IMR-90 (cell line): ENCODE measurements around the gene TBC1D23. TPM values are rescaled to one million over a fixed set of nuclear protein-coding genes. Genes with fewer than 3 reads are reported as not detected.

ENCODE experiments used
- ATAC-seq: fragments of 200-7000 bp; cut with Tn5 transposase; 2 replicates; pipeline ENCODE4 v1.9.1; 2020; ENCODE audit warnings: low read depth, mild to moderate bottlenecking, moderate library complexity
- BruUV-seq: library from RNA; stranded (reverse); fragments of 400-500 nt; replicated peaks from 2 replicates; lab custom pipeline; 2021; lab: Mats Ljungman, UMichigan
- CTCF ChIA-PET: fragments of 300-600 bp; formaldehyde crosslinking; extraction: SDS; loops from one replicate; lab custom pipeline; 2021; ENCODE audit warnings: antibody characterized with exemption; lab: Yijun Ruan, JAX
- POLR2A ChIA-PET: fragments of 300-600 bp; sonication (Branson Sonifier 250); formaldehyde crosslinking; loops from one replicate; lab custom pipeline; 2022; ENCODE audit warnings: antibody characterized with exemption; ENCODE audit not compliant: unreplicated experiment; lab: Charles Lee
- DNase-seq: peaks from one replicate; pipeline ENCODE4 v3.0.0; 2013
- H2AFZ ChIP-seq: replicated peaks from 2 replicates; pipeline ENCODE3; 2013; ENCODE audit warnings: low read length, mild to moderate bottlenecking; ENCODE audit not compliant: poor library complexity
- H2AK5ac ChIP-seq: 2 replicates; pipeline ENCODE4 v1.6.1; 2013; ENCODE audit warnings: low read depth, low read length, inconsistent platforms
- H2AK9ac ChIP-seq: replicated peaks from 2 replicates; pipeline ENCODE3; 2013; ENCODE audit warnings: mild to moderate bottlenecking, low read depth, low read length, moderate library complexity; ENCODE audit not compliant: poor library complexity
- H2BK120ac ChIP-seq: 2 replicates; pipeline ENCODE4 v1.6.1; 2013; ENCODE audit warnings: low read depth, low read length, inconsistent platforms
- H2BK15ac ChIP-seq: 3 replicates; pipeline ENCODE4 v1.6.1; 2013; ENCODE audit warnings: low read depth, low read length, inconsistent platforms
- H2BK20ac ChIP-seq: 2 replicates; pipeline ENCODE4 v1.6.1; 2013; ENCODE audit warnings: low read depth, mild to moderate bottlenecking, inconsistent platforms, low read length, moderate library complexity
- H2BK5ac ChIP-seq: 2 replicates; pipeline ENCODE4 v1.6.1; 2013; ENCODE audit warnings: mild to moderate bottlenecking, low read depth, low read length, inconsistent platforms; ENCODE audit not compliant: poor library complexity, severe bottlenecking
- H3K14ac ChIP-seq: replicated peaks from 2 replicates; pipeline ENCODE4 v1.6.1; 2013; ENCODE audit warnings: low read depth, low read length, inconsistent platforms
- H3K18ac ChIP-seq: 2 replicates; pipeline ENCODE4 v1.6.1; 2013; ENCODE audit warnings: low read depth, low read length, control low read depth
- H3K23ac ChIP-seq: 2 replicates; pipeline ENCODE4 v1.6.1; 2013; ENCODE audit warnings: low read depth, low read length, inconsistent platforms
- H3K27ac ChIP-seq: 2 replicates; pipeline ENCODE4 v1.5.1; 2013; ENCODE audit warnings: mild to moderate bottlenecking, control low read depth, low read length; ENCODE audit not compliant: insufficient read depth
- H3K27me3 ChIP-seq: 2 replicates; pipeline ENCODE4 v1.6.1; 2013; ENCODE audit warnings: low read length; ENCODE audit not compliant: control insufficient read depth, insufficient read depth
- H3K36me3 ChIP-seq: 2 replicates; pipeline ENCODE4 v1.6.1; 2013; ENCODE audit warnings: low read length, mixed read lengths; ENCODE audit not compliant: control insufficient read depth, insufficient read depth
- H3K4ac ChIP-seq: 2 replicates; pipeline ENCODE4 v1.6.1; 2013; ENCODE audit warnings: low read depth, low read length, inconsistent platforms
- H3K4me1 ChIP-seq: 2 replicates; pipeline ENCODE4 v1.6.1; 2013; ENCODE audit warnings: low read length, mixed read lengths; ENCODE audit not compliant: control insufficient read depth, insufficient read depth
- H3K4me2 ChIP-seq: 2 replicates; pipeline ENCODE4 v1.6.1; 2013; ENCODE audit warnings: low read depth, mild to moderate bottlenecking, control low read depth, low read length, moderate library complexity
- H3K4me3 ChIP-seq: 2 replicates; pipeline ENCODE4 v1.5.1; 2013; ENCODE audit warnings: low read depth, mild to moderate bottlenecking, control low read depth, low read length, moderate library complexity; ENCODE audit not compliant: insufficient read depth
- H3K56ac ChIP-seq: 2 replicates; pipeline ENCODE4 v1.6.1; 2013; ENCODE audit warnings: low read length, inconsistent platforms; ENCODE audit not compliant: insufficient read depth; ENCODE audit errors: extremely low read depth
- H3K79me1 ChIP-seq, 2 experiments: 2 replicates each; pipeline ENCODE4 v1.6.1; 2013; ENCODE audit warnings: low read length in 2 of 2, inconsistent platforms in 1 of 2, low read depth in 1 of 2
- H3K9ac ChIP-seq: 2 replicates; pipeline ENCODE4 v1.6.1; 2013; ENCODE audit warnings: low read depth, low read length, control low read depth
- H3K9me1 ChIP-seq: 2 replicates; pipeline ENCODE4 v1.6.1; 2013; ENCODE audit warnings: low read length, inconsistent platforms; ENCODE audit not compliant: insufficient read depth
- H3K9me3 ChIP-seq: 2 replicates; pipeline ENCODE4 v1.6.1; 2013; ENCODE audit warnings: low read length; ENCODE audit not compliant: control insufficient read depth, insufficient read depth
- H4K20me1 ChIP-seq: 2 replicates; pipeline ENCODE4 v1.6.1; 2013; ENCODE audit warnings: low read length, inconsistent platforms; ENCODE audit not compliant: insufficient read depth
- H4K5ac ChIP-seq: 2 replicates; pipeline ENCODE4 v1.6.1; 2013; ENCODE audit warnings: mild to moderate bottlenecking, low read depth, low read length, control low read depth
- H4K8ac ChIP-seq, 2 experiments: 2 replicates each; pipeline ENCODE4 v1.6.1; 2013; ENCODE audit warnings: low read depth in 2 of 2, low read length in 2 of 2, control low read depth in 1 of 2, inconsistent platforms in 1 of 2
- H4K91ac ChIP-seq: 2 replicates; pipeline ENCODE4 v1.6.1; 2013; ENCODE audit warnings: low read depth, low read length, inconsistent platforms; ENCODE audit not compliant: insufficient read depth
- BHLHE40 ChIP-seq: fragments of 150-350 bp; IDR thresholded peaks from 2 replicates; pipeline ENCODE4 v1.6.1; 2016; ENCODE audit warnings: mild to moderate bottlenecking, low read depth, low read length
- CEBPB ChIP-seq: IDR thresholded peaks from 2 replicates; pipeline ENCODE4 v1.6.1; 2012; ENCODE audit warnings: low read depth, low read length, improper control_type of control experiment
- CHD1 ChIP-seq: IDR thresholded peaks from 2 replicates; pipeline ENCODE4 v1.6.1; 2012; ENCODE audit warnings: low read depth, low read length, improper control_type of control experiment
- CTCF ChIP-seq: conservative IDR thresholded peaks from 2 replicates; pipeline ENCODE4 v1.5.1; 2012; ENCODE audit warnings: mild to moderate bottlenecking, low read depth, low read length, improper control_type of control experiment
- ELK1 ChIP-seq: fragments of 150-350 bp; IDR thresholded peaks from 2 replicates; pipeline ENCODE4 v1.6.1; 2016; ENCODE audit warnings: low read depth, mild to moderate bottlenecking, low read length, moderate library complexity, borderline replicate concordance
- MAFK ChIP-seq: IDR thresholded peaks from 2 replicates; pipeline ENCODE4 v1.6.1; 2012; ENCODE audit warnings: low read depth, low read length, improper control_type of control experiment
- MAZ ChIP-seq: IDR thresholded peaks from 2 replicates; pipeline ENCODE4 v1.6.1; 2012; ENCODE audit warnings: low read depth, mild to moderate bottlenecking, low read length, improper control_type of control experiment, moderate library complexity, borderline replicate concordance
- MXI1 ChIP-seq: IDR thresholded peaks from 2 replicates; pipeline ENCODE4 v1.6.1; 2012; ENCODE audit warnings: low read depth, mild to moderate bottlenecking, low read length, moderate library complexity, borderline replicate concordance
- NFE2L2 ChIP-seq: fragments of 150-350 bp; IDR thresholded peaks from 2 replicates; pipeline ENCODE4 v1.6.1; 2016; ENCODE audit warnings: low read depth, mild to moderate bottlenecking, low read length
- POLR2A ChIP-seq: IDR thresholded peaks from 2 replicates; pipeline ENCODE4 v1.6.1; 2012; ENCODE audit warnings: mild to moderate bottlenecking, low read depth, low read length
- RFX5 ChIP-seq: IDR thresholded peaks from 2 replicates; pipeline ENCODE4 v1.8.0; 2012; ENCODE audit warnings: low read depth, mild to moderate bottlenecking, low read length, moderate library complexity
- SMC3 ChIP-seq: fragments of 150-350 bp; IDR thresholded peaks from 2 replicates; pipeline ENCODE4 v1.6.1; 2016; ENCODE audit warnings: low read depth, mild to moderate bottlenecking, antibody characterized with exemption, low read length, moderate library complexity
- WGBS, 2 experiments: methylation state at CpG; one replicate each; pipeline versions ENCODE4 v1.1.5 to v1.1.7; 2013; ENCODE audit warnings: missing lambda C conversion rate in 2 of 2; ENCODE audit not compliant: insufficient read length in 1 of 2; ENCODE audit errors: extremely low coverage in 2 of 2; 5-methylcytosine and 5-hydroxymethylcytosine counted together
- dilution Hi-C: fragments of 300-500 bp; cut with HindIII; formaldehyde crosslinking; loops from one replicate; pipeline ENCODE4 v1.14.3; 2018; ENCODE audit warnings: low sequenced_read_pairs; ENCODE audit not compliant: unreplicated experiment
- in situ Hi-C: fragments of 300-500 bp; cut with MboI; formaldehyde crosslinking; loops from 3 replicates; pipeline ENCODE4 v1.14.3; 2019; ENCODE audit warnings: low sequenced_read_pairs, inconsistent platforms, mixed read lengths
- intact Hi-C: fragments of 100-400 bp; cut with micrococcal nuclease; formaldehyde crosslinking; loops from 2 replicates; pipeline ENCODE4 v1.10.0; 2022
- polyA plus RNA-seq, 3 experiments: library from polyadenylated mRNA; depleted of rRNA; stranded (reverse); fragments of >200 nt; gene quantifications; 2 replicates each; pipeline ENCODE4 v1.2.3, GENCODE V29; 2012; ENCODE audit warnings: low replicate concordance in 1 of 3
- total RNA-seq: library from RNA; depleted of rRNA; stranded (reverse); fragments of >200 nt; gene quantifications from 2 replicates; pipeline ENCODE4 v1.2.3, GENCODE V29; 2012

The TBC1D23 gene
- total and polyA plus RNA-seq, 2 of the 4 experiments (the other 2 are of a cell fraction) = 21.2 to 67.0 TPM

GRCh38 chr3:100333970-100334487 is 73.2 kb downstream of the TBC1D23 start:
- Histone ChIP-seq H4K5ac (peak overlapping the region; percentile 85), H2BK20ac (peak overlapping the region; percentile 35), H3K36me3 (peaks cover 3% of the 10 kb centered on the region), H4K91ac (peak overlapping the region; percentile 64), H3K4me3 (peak overlapping the region; percentile 77), H3K9me1 (peaks cover 10% of the 10 kb centered on the region), H3K4ac (peak overlapping the region; percentile 59), H4K8ac (peak overlapping the region; percentile 75 to 96), H3K79me1 (peaks cover 19 to 26% of the 10 kb centered on the region in 2 experiments), H3K9me3 (no peaks in the 10 kb centered on the region), H2AK9ac (peak overlapping the region; percentile 97), H3K56ac (peak overlapping the region; percentile 75), H3K27ac (peak overlapping the region; percentile 43), H3K27me3 (no peaks in the 10 kb centered on the region), H3K18ac (peak overlapping the region; percentile 50), H4K20me1 (no peaks in the 10 kb centered on the region), H2BK5ac (peak overlapping the region; percentile 64), H2AFZ (peak overlapping the region; percentile 100), H2BK120ac (peak overlapping the region; percentile 50), H3K9ac (peak overlapping the region; percentile 78), H3K23ac (peak overlapping the region; percentile 99), H3K14ac (peak overlapping the region; percentile 95), H2AK5ac (peak overlapping the region; percentile 63; the same call in 1 of the 2 replicates), H3K4me2 (peak overlapping the region; percentile 98), H3K4me1 (peaks cover 6% of the 10 kb centered on the region), H2BK15ac (peak overlapping the region; percentile 69; the same call in 1 of the 3 replicates)
- dilution Hi-C loops = no loop called here
- ChIA-PET POLR2A (interaction anchor here (0.5 kb wide), 1 partner anchor 855 kb away, joined by 3 read pairs; no protein-coding TSS in a partner anchor), CTCF (interaction anchor here (0.6 to 1.1 kb wide), 2 partner anchors 51 to 250 kb away, joined by 3 to 4 read pairs; no protein-coding TSS in a partner anchor)
- intact Hi-C loops = no loop called here
- in situ Hi-C loops = no loop called here
- no TSS peak for BruUV-seq
- WGBS, 2 experiments = 67% methylated on average over 3 of the region's 14 CpGs; no CpG with 5 or more reads in 1 of the 2 experiments
- ATAC-seq (no peak), DNase-seq (no peak)
- no peak for TF ChIP-seq MAFK
- no peak for TF ChIP-seq POLR2A
- no peak for TF ChIP-seq RFX5
- no peak for TF ChIP-seq NFE2L2
- TF ChIP-seq CTCF = no peak
- TF ChIP-seq MAZ = no peak
- no peak for TF ChIP-seq CHD1
- TF ChIP-seq SMC3 = no peak
- no peak for TF ChIP-seq BHLHE40
- no peak for TF ChIP-seq ELK1
- TF ChIP-seq MXI1 = no peak
- TF ChIP-seq CEBPB = no peak
